Esophagus muscularis mucosa (tissue), 3 donors: Measurements from ENCODE around the gene ZNF467.

Experiments
- POLR2A ChIP-seq: fragments of 450-650 bp; IDR thresholded peaks from one replicate; pipeline ENCODE4 v1.6.1; 2017; ENCODE audit warnings: antibody characterized with exemption, moderate library complexity, mild to moderate bottlenecking, low read depth
- POLR2AphosphoS5 ChIP-seq, 2 donors: sonication (generic); formaldehyde crosslinking; IDR thresholded peaks; one replicate each; pipeline ENCODE4 v1.6.1; 2017; ENCODE audit warnings: antibody characterized with exemption in 2 of 2
- TF ChIP-seq, protein P1 (sequence below), 3 experiments: fragments of 200-600 bp in 2 of 3; fragments of 450-650 bp in 1 of 3; sonication (generic) in 2 of 3; IDR thresholded peaks; one replicate each; pipeline ENCODE4 v1.5.1; 2017 to 2019; ENCODE audit warnings: antibody characterized with exemption in 3 of 3, mild to moderate bottlenecking in 2 of 3, moderate library complexity in 1 of 3

DNA sequence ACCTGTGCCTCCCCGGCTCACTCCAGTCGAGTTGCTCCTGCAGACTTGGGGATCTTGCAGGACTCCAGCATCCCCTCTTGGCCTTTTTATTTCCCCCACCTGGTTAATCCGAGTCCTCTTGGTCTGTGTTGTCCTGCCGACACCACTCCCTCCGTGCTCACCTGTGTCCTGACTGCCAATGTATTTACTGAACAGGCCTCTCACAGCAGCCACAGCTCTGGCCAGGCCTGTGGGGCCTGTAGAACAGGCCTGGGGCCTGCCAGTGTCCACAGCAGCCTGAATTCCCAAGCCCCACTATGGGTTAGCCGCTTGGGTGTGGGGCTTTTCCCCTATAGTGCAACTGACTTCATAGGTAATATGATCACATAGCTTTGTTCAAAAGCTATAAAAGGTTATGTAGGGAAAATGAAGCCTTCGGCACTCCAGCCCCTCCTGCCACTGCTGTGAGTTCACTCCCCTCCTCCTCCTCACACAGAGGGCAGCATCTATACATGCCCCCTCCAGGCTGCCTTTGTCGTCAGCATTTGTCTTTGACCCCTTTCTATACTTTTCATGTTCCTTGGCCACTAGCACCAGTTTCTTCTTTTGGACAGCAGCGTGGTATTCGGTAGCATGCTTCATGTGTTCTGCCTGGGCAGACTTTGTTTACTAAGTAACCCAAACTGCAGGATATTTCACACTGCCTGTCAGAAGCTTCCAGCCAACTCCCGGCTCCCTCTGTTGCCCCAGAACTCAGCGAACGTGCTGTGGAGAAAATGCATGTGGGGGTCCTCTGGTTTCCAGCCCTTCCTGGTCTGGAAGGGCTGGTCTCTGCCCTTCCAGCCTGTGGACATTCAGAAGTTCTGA, 46.1 kb downstream of the ZNF467 start:
- no peak for TF ChIP-seq POLR2A
- TF ChIP-seq, protein P1, sequence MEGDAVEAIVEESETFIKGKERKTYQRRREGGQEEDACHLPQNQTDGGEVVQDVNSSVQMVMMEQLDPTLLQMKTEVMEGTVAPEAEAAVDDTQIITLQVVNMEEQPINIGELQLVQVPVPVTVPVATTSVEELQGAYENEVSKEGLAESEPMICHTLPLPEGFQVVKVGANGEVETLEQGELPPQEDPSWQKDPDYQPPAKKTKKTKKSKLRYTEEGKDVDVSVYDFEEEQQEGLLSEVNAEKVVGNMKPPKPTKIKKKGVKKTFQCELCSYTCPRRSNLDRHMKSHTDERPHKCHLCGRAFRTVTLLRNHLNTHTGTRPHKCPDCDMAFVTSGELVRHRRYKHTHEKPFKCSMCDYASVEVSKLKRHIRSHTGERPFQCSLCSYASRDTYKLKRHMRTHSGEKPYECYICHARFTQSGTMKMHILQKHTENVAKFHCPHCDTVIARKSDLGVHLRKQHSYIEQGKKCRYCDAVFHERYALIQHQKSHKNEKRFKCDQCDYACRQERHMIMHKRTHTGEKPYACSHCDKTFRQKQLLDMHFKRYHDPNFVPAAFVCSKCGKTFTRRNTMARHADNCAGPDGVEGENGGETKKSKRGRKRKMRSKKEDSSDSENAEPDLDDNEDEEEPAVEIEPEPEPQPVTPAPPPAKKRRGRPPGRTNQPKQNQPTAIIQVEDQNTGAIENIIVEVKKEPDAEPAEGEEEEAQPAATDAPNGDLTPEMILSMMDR (IDR thresholded peaks at IDR 0.05) = no peak
- no peak for TF ChIP-seq POLR2AphosphoS5 (IDR thresholded peaks at IDR 0.05)
